IMR-90 (cell line): ENCODE results near the gene CLCN5. TPM values are rescaled to one million over a fixed set of nuclear protein-coding genes. Genes with fewer than 3 reads are reported as not detected.

Experiments used
- ATAC-seq: fragments of 200-7000 bp; cut with Tn5 transposase; 2 replicates; pipeline ENCODE4 v1.9.1; 2020; ENCODE audit warnings: low read depth, mild to moderate bottlenecking, moderate library complexity
- BruUV-seq: library from RNA; stranded (reverse); fragments of 400-500 nt; replicated peaks from 2 replicates; lab custom pipeline; 2021; lab: Mats Ljungman, UMichigan
- CTCF ChIA-PET: fragments of 300-600 bp; formaldehyde crosslinking; extraction: SDS; loops from one replicate; lab custom pipeline; 2021; ENCODE audit warnings: antibody characterized with exemption; lab: Yijun Ruan, JAX
- POLR2A ChIA-PET: fragments of 300-600 bp; sonication (Branson Sonifier 250); formaldehyde crosslinking; loops from one replicate; lab custom pipeline; 2022; ENCODE audit warnings: antibody characterized with exemption; ENCODE audit not compliant: unreplicated experiment; lab: Charles Lee
- DNase-seq: peaks from one replicate; pipeline ENCODE4 v3.0.0; 2013
- H2AFZ ChIP-seq: replicated peaks from 2 replicates; pipeline ENCODE3; 2013; ENCODE audit warnings: low read length, mild to moderate bottlenecking; ENCODE audit not compliant: poor library complexity
- H2AK5ac ChIP-seq: 2 replicates; pipeline ENCODE4 v1.6.1; 2013; ENCODE audit warnings: low read depth, low read length, inconsistent platforms
- H2AK9ac ChIP-seq: replicated peaks from 2 replicates; pipeline ENCODE3; 2013; ENCODE audit warnings: mild to moderate bottlenecking, low read depth, low read length, moderate library complexity; ENCODE audit not compliant: poor library complexity
- H2BK120ac ChIP-seq: 2 replicates; pipeline ENCODE4 v1.6.1; 2013; ENCODE audit warnings: low read depth, low read length, inconsistent platforms
- H2BK15ac ChIP-seq: 3 replicates; pipeline ENCODE4 v1.6.1; 2013; ENCODE audit warnings: low read depth, low read length, inconsistent platforms
- H2BK20ac ChIP-seq: 2 replicates; pipeline ENCODE4 v1.6.1; 2013; ENCODE audit warnings: low read depth, mild to moderate bottlenecking, inconsistent platforms, low read length, moderate library complexity
- H2BK5ac ChIP-seq: 2 replicates; pipeline ENCODE4 v1.6.1; 2013; ENCODE audit warnings: mild to moderate bottlenecking, low read depth, low read length, inconsistent platforms; ENCODE audit not compliant: poor library complexity, severe bottlenecking
- H3K14ac ChIP-seq: replicated peaks from 2 replicates; pipeline ENCODE4 v1.6.1; 2013; ENCODE audit warnings: low read depth, low read length, inconsistent platforms
- H3K18ac ChIP-seq: 2 replicates; pipeline ENCODE4 v1.6.1; 2013; ENCODE audit warnings: low read depth, low read length, control low read depth
- H3K23ac ChIP-seq: 2 replicates; pipeline ENCODE4 v1.6.1; 2013; ENCODE audit warnings: low read depth, low read length, inconsistent platforms
- H3K27ac ChIP-seq: 2 replicates; pipeline ENCODE4 v1.5.1; 2013; ENCODE audit warnings: mild to moderate bottlenecking, control low read depth, low read length; ENCODE audit not compliant: insufficient read depth
- H3K27me3 ChIP-seq: 2 replicates; pipeline ENCODE4 v1.6.1; 2013; ENCODE audit warnings: low read length; ENCODE audit not compliant: control insufficient read depth, insufficient read depth
- H3K36me3 ChIP-seq: 2 replicates; pipeline ENCODE4 v1.6.1; 2013; ENCODE audit warnings: low read length, mixed read lengths; ENCODE audit not compliant: control insufficient read depth, insufficient read depth
- H3K4ac ChIP-seq: 2 replicates; pipeline ENCODE4 v1.6.1; 2013; ENCODE audit warnings: low read depth, low read length, inconsistent platforms
- H3K4me1 ChIP-seq: 2 replicates; pipeline ENCODE4 v1.6.1; 2013; ENCODE audit warnings: low read length, mixed read lengths; ENCODE audit not compliant: control insufficient read depth, insufficient read depth
- H3K4me2 ChIP-seq: 2 replicates; pipeline ENCODE4 v1.6.1; 2013; ENCODE audit warnings: low read depth, mild to moderate bottlenecking, control low read depth, low read length, moderate library complexity
- H3K4me3 ChIP-seq: 2 replicates; pipeline ENCODE4 v1.5.1; 2013; ENCODE audit warnings: low read depth, mild to moderate bottlenecking, control low read depth, low read length, moderate library complexity; ENCODE audit not compliant: insufficient read depth
- H3K56ac ChIP-seq: 2 replicates; pipeline ENCODE4 v1.6.1; 2013; ENCODE audit warnings: low read length, inconsistent platforms; ENCODE audit not compliant: insufficient read depth; ENCODE audit errors: extremely low read depth
- H3K79me1 ChIP-seq, 2 experiments: 2 replicates each; pipeline ENCODE4 v1.6.1; 2013; ENCODE audit warnings: low read length in 2 of 2, inconsistent platforms in 1 of 2, low read depth in 1 of 2
- H3K9ac ChIP-seq: 2 replicates; pipeline ENCODE4 v1.6.1; 2013; ENCODE audit warnings: low read depth, low read length, control low read depth
- H3K9me1 ChIP-seq: 2 replicates; pipeline ENCODE4 v1.6.1; 2013; ENCODE audit warnings: low read length, inconsistent platforms; ENCODE audit not compliant: insufficient read depth
- H3K9me3 ChIP-seq: 2 replicates; pipeline ENCODE4 v1.6.1; 2013; ENCODE audit warnings: low read length; ENCODE audit not compliant: control insufficient read depth, insufficient read depth
- H4K20me1 ChIP-seq: 2 replicates; pipeline ENCODE4 v1.6.1; 2013; ENCODE audit warnings: low read length, inconsistent platforms; ENCODE audit not compliant: insufficient read depth
- H4K5ac ChIP-seq: 2 replicates; pipeline ENCODE4 v1.6.1; 2013; ENCODE audit warnings: mild to moderate bottlenecking, low read depth, low read length, control low read depth
- H4K8ac ChIP-seq, 2 experiments: 2 replicates each; pipeline ENCODE4 v1.6.1; 2013; ENCODE audit warnings: low read depth in 2 of 2, low read length in 2 of 2, control low read depth in 1 of 2, inconsistent platforms in 1 of 2
- H4K91ac ChIP-seq: 2 replicates; pipeline ENCODE4 v1.6.1; 2013; ENCODE audit warnings: low read depth, low read length, inconsistent platforms; ENCODE audit not compliant: insufficient read depth
- BHLHE40 ChIP-seq: fragments of 150-350 bp; IDR thresholded peaks from 2 replicates; pipeline ENCODE4 v1.6.1; 2016; ENCODE audit warnings: mild to moderate bottlenecking, low read depth, low read length
- CEBPB ChIP-seq: IDR thresholded peaks from 2 replicates; pipeline ENCODE4 v1.6.1; 2012; ENCODE audit warnings: low read depth, low read length, improper control_type of control experiment
- CHD1 ChIP-seq: IDR thresholded peaks from 2 replicates; pipeline ENCODE4 v1.6.1; 2012; ENCODE audit warnings: low read depth, low read length, improper control_type of control experiment
- CTCF ChIP-seq: conservative IDR thresholded peaks from 2 replicates; pipeline ENCODE4 v1.5.1; 2012; ENCODE audit warnings: mild to moderate bottlenecking, low read depth, low read length, improper control_type of control experiment
- ELK1 ChIP-seq: fragments of 150-350 bp; IDR thresholded peaks from 2 replicates; pipeline ENCODE4 v1.6.1; 2016; ENCODE audit warnings: low read depth, mild to moderate bottlenecking, low read length, moderate library complexity, borderline replicate concordance
- FOS ChIP-seq: fragments of 150-350 bp; IDR thresholded peaks from 2 replicates; pipeline ENCODE4 v1.6.1; 2016; ENCODE audit warnings: low read depth, low read length
- MAFK ChIP-seq: IDR thresholded peaks from 2 replicates; pipeline ENCODE4 v1.6.1; 2012; ENCODE audit warnings: low read depth, low read length, improper control_type of control experiment
- MAZ ChIP-seq: IDR thresholded peaks from 2 replicates; pipeline ENCODE4 v1.6.1; 2012; ENCODE audit warnings: low read depth, mild to moderate bottlenecking, low read length, improper control_type of control experiment, moderate library complexity, borderline replicate concordance
- MXI1 ChIP-seq: IDR thresholded peaks from 2 replicates; pipeline ENCODE4 v1.6.1; 2012; ENCODE audit warnings: low read depth, mild to moderate bottlenecking, low read length, moderate library complexity, borderline replicate concordance
- NFE2L2 ChIP-seq: fragments of 150-350 bp; IDR thresholded peaks from 2 replicates; pipeline ENCODE4 v1.6.1; 2016; ENCODE audit warnings: low read depth, mild to moderate bottlenecking, low read length
- POLR2A ChIP-seq: IDR thresholded peaks from 2 replicates; pipeline ENCODE4 v1.6.1; 2012; ENCODE audit warnings: mild to moderate bottlenecking, low read depth, low read length
- RAD21 ChIP-seq: IDR thresholded peaks from 2 replicates; pipeline ENCODE4 v1.6.1; 2012; ENCODE audit warnings: low read length, improper control_type of control experiment
- RCOR1 ChIP-seq: IDR thresholded peaks from 2 replicates; pipeline ENCODE4 v1.6.1; 2012; ENCODE audit warnings: mild to moderate bottlenecking, low read length, improper control_type of control experiment; ENCODE audit not compliant: insufficient replicate concordance
- RFX5 ChIP-seq: IDR thresholded peaks from 2 replicates; pipeline ENCODE4 v1.8.0; 2012; ENCODE audit warnings: low read depth, mild to moderate bottlenecking, low read length, moderate library complexity
- SMC3 ChIP-seq: fragments of 150-350 bp; IDR thresholded peaks from 2 replicates; pipeline ENCODE4 v1.6.1; 2016; ENCODE audit warnings: low read depth, mild to moderate bottlenecking, antibody characterized with exemption, low read length, moderate library complexity
- USF2 ChIP-seq: fragments of 150-350 bp; IDR thresholded peaks from 2 replicates; pipeline ENCODE4 v1.6.1; 2017; ENCODE audit warnings: mild to moderate bottlenecking, antibody characterized with exemption, low read length, low read depth
- WGBS, 2 experiments: methylation state at CpG; one replicate each; pipeline versions ENCODE4 v1.1.5 to v1.1.7; 2013; ENCODE audit warnings: missing lambda C conversion rate in 2 of 2; ENCODE audit not compliant: insufficient read length in 1 of 2; ENCODE audit errors: extremely low coverage in 2 of 2; 5-methylcytosine and 5-hydroxymethylcytosine counted together
- dilution Hi-C: fragments of 300-500 bp; cut with HindIII; formaldehyde crosslinking; loops from one replicate; pipeline ENCODE4 v1.14.3; 2018; ENCODE audit warnings: low sequenced_read_pairs; ENCODE audit not compliant: unreplicated experiment
- in situ Hi-C: fragments of 300-500 bp; cut with MboI; formaldehyde crosslinking; loops from 3 replicates; pipeline ENCODE4 v1.14.3; 2019; ENCODE audit warnings: low sequenced_read_pairs, inconsistent platforms, mixed read lengths
- intact Hi-C: fragments of 100-400 bp; cut with micrococcal nuclease; formaldehyde crosslinking; loops from 2 replicates; pipeline ENCODE4 v1.10.0; 2022
- polyA plus RNA-seq, 3 experiments: library from polyadenylated mRNA; depleted of rRNA; stranded (reverse); fragments of >200 nt; gene quantifications; 2 replicates each; pipeline ENCODE4 v1.2.3, GENCODE V29; 2012; ENCODE audit warnings: low replicate concordance in 1 of 3
- total RNA-seq: library from RNA; depleted of rRNA; stranded (reverse); fragments of >200 nt; gene quantifications from 2 replicates; pipeline ENCODE4 v1.2.3, GENCODE V29; 2012

Gene CLCN5
- total and polyA plus RNA-seq, 2 of the 4 experiments (the other 2 are of a cell fraction) = 1.4 to 5.9 TPM

- H2BK120ac ChIP-seq = no peak overlapping the region
- intact Hi-C loops (no loop called here), in situ Hi-C loops (no loop called here), dilution Hi-C loops (no loop called here)
- no peak overlapping the region for H4K8ac ChIP-seq
- H3K27ac ChIP-seq = no peak overlapping the region
- WGBS, 2 experiments = no CpG with 5 or more reads among the region's 2 CpGs
- H3K23ac ChIP-seq = no peak overlapping the region
- no peaks in the 10 kb centered on the region for H3K79me1 ChIP-seq
- no peak overlapping the region for H2AK9ac ChIP-seq
- no peak overlapping the region for H2BK5ac ChIP-seq
- POLR2A ChIA-PET = no interaction called here
- BruUV-seq = no TSS peak
- DNase-seq (no peak), ATAC-seq (no peak)
- no peak overlapping the region for H3K56ac ChIP-seq
- no peak overlapping the region for H4K91ac ChIP-seq
- no peak overlapping the region for H2AFZ ChIP-seq
- TF ChIP-seq POLR2A (no peak), BHLHE40 (no peak), MAZ (no peak), RCOR1 (no peak), MXI1 (no peak), USF2 (no peak), NFE2L2 (no peak), CHD1 (no peak), CEBPB (no peak), RFX5 (no peak), MAFK (no peak), FOS (no peak), RAD21 (no peak), ELK1 (no peak), CTCF (no peak), SMC3 (no peak)
- H3K4me3 ChIP-seq = no peak overlapping the region
- H3K14ac ChIP-seq = no peak overlapping the region
- H3K4me1 ChIP-seq = no peaks in the 10 kb centered on the region
- no peak overlapping the region for H2AK5ac ChIP-seq
- H4K20me1 ChIP-seq = no peaks in the 10 kb centered on the region
- CTCF ChIA-PET = no interaction called here
- no peak overlapping the region for H3K18ac ChIP-seq
- H3K36me3 ChIP-seq = no peaks in the 10 kb centered on the region
- no peak overlapping the region for H2BK15ac ChIP-seq
- no peak overlapping the region for H4K5ac ChIP-seq
- H3K9me3 ChIP-seq = no peaks in the 10 kb centered on the region
- H3K4me2 ChIP-seq = no peak overlapping the region
- no peak overlapping the region for H3K9ac ChIP-seq
- no peak overlapping the region for H3K4ac ChIP-seq
- H2BK20ac ChIP-seq = no peak overlapping the region
- H3K27me3 ChIP-seq = no peaks in the 10 kb centered on the region
- no peaks in the 10 kb centered on the region for H3K9me1 ChIP-seq
Measured at GRCh38 chrX:49970674-49971073, 48.3 kb downstream of the CLCN5 start.
